Spleen (tissue), 7 donors: ENCODE results near the gene MYH7.

Experiments used
- CTCF ChIP-seq, 11 experiments: fragments of 200-600 bp in 7 of 11; fragments of 450-650 bp in 4 of 11; sonication (generic) in 4 of 11; IDR thresholded peaks in 8 of 11; conservative IDR thresholded peaks in 3 of 11; 1 replicate in 7 of 11; 2 replicates in 4 of 11; pipeline versions ENCODE4 v1.4.0 to v1.8.0; 2016 to 2021; ENCODE audit warnings: antibody characterized with exemption in 11 of 11, inconsistent platforms in 4 of 11, mild to moderate bottlenecking in 1 of 11
- POLR2AphosphoS5 ChIP-seq, 3 donors: sonication (generic); formaldehyde crosslinking; IDR thresholded peaks; one replicate each; pipeline ENCODE4 v1.5.1; 2017; ENCODE audit warnings: antibody characterized with exemption in 3 of 3
- donor health status: DM: no; HTN: no; CAD: no; lungs with moderate emphysema.
- donor health status: DM: no; HTN: no; CAD: no.
- donor health status: DM: no; HTN: no; CAD: no.

DNA sequence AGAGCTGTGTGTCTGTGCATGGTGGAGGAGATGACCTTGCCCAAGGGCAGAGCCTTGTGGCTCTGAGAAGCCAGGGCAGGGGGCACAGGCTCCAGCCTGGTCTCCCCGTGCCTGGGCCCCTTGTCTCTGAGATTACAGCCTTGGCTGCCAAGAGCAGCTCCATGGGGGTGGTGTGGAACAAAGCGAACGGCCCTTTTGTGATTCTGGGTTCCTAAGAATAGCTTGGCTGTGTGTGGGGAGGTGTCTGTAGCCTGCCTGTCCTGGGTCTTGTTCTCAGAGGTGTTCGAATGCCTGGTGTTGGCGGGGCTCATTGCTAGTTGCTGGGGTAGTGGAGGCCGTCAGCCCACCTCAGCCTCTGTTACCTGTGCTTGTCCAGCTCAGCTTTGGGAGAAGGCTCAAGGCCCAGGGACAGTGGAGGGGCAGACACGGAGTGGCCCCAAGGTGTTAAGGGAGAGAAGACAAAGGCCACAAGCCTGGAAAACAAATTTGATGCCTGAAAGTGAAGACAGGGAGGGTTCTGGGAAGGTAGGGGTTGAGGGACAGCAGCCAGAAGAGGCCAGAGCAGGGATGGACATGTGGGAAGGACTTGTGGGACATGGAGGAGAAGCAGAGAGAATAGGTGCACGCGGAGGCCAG lies 7.4 kb upstream of the MYH7 start:
- TF ChIP-seq POLR2AphosphoS5 (IDR thresholded peaks at IDR 0.05) (no peak), CTCF (IDR thresholded peaks at IDR 0.05 in 8 of 11, conservative IDR thresholded peaks at IDR 0.05 in 3 of 11) (no peak)
